Measurements from ENCODE around the gene CD300A.

Gene CD300A

GRCh38 chr17:74446551-74447500, 19.6 kb upstream of the CD300A start:
- no peak overlapping the region for H3K4me3 ChIP-seq (ENCODE audit: low read length)

GRCh38 chr17:74447628-74448159, 18.7 kb upstream of the CD300A start:
- DNase-seq (ENCODE audit: low read depth): no peak
- H3K4me3 ChIP-seq (ENCODE audit: low read length): no peak overlapping the region
- TF ChIP-seq CTCF (conservative IDR thresholded peaks at IDR 0.05; ENCODE audit: low read depth, low read length): no peak

More at GRCh38 chr17:74446551-74447500, 19.6 kb upstream of the CD300A start:
- DNase-seq (ENCODE audit: low read depth): no peak
- TF ChIP-seq CTCF (conservative IDR thresholded peaks at IDR 0.05; ENCODE audit: low read depth, low read length): no peak

GRCh38 chr17:74448756-74449155, 17.7 kb upstream of the CD300A start:
- TF ChIP-seq CTCF (conservative IDR thresholded peaks at IDR 0.05; ENCODE audit: low read depth, low read length): no peak
- no peak for DNase-seq (ENCODE audit: low read depth)
- H3K4me3 ChIP-seq (ENCODE audit: low read length): no peak overlapping the region

- no peak overlapping the region for H3K4me3 ChIP-seq (ENCODE audit: low read length)
- DNase-seq (ENCODE audit: low read depth): no peak
- TF ChIP-seq CTCF (conservative IDR thresholded peaks at IDR 0.05; ENCODE audit: low read depth, low read length): no peak
Measured at GRCh38 chr17:74449306-74449705, 17.1 kb upstream of the CD300A start.

GRCh38 chr17:74449773-74450172, 16.7 kb upstream of the CD300A start:
- no peak overlapping the region for H3K4me3 ChIP-seq (ENCODE audit: low read length)
- DNase-seq (ENCODE audit: low read depth): no peak
- TF ChIP-seq CTCF (conservative IDR thresholded peaks at IDR 0.05; ENCODE audit: low read depth, low read length): no peak

GRCh38 chr17:74450231-74450630, 16.2 kb upstream of the CD300A start:
- no peak for TF ChIP-seq CTCF (conservative IDR thresholded peaks at IDR 0.05; ENCODE audit: low read depth, low read length)
- no peak overlapping the region for H3K4me3 ChIP-seq (ENCODE audit: low read length)
- no peak for DNase-seq (ENCODE audit: low read depth)

Data from retinal pigment epithelial cell (primary cell).